Ectodermal cell (in vitro differentiated cells): Measurements from ENCODE around the gene DAB1.

Experiments
- H3K27ac ChIP-seq: 2 replicates; pipeline ENCODE4 v1.7.0; 2013; ENCODE audit warnings: mild to moderate bottlenecking, low read depth, low read length; ENCODE audit not compliant: insufficient read depth, poor library complexity, severe bottlenecking
- H3K27me3 ChIP-seq: 2 replicates; pipeline ENCODE4 v1.7.0; 2013; ENCODE audit warnings: mild to moderate bottlenecking, low read length; ENCODE audit not compliant: insufficient read depth, control insufficient read depth, poor library complexity, severe bottlenecking
- H3K36me3 ChIP-seq: one replicate; pipeline ENCODE4 v1.7.0; 2013; ENCODE audit warnings: low read length; ENCODE audit not compliant: control insufficient read depth, insufficient read depth
- H3K4me1 ChIP-seq: one replicate; pipeline ENCODE4 v1.7.0; 2013; ENCODE audit warnings: low read length; ENCODE audit not compliant: control insufficient read depth, insufficient read depth
- H3K4me3 ChIP-seq: 2 replicates; pipeline ENCODE4 v1.7.0; 2013; ENCODE audit warnings: low read depth, low read length, control low read depth; ENCODE audit not compliant: insufficient read depth
- H3K9me3 ChIP-seq: 2 replicates; pipeline ENCODE4 v1.7.0; 2013; ENCODE audit warnings: mild to moderate bottlenecking, low read length, moderate library complexity; ENCODE audit not compliant: control insufficient read depth
- WGBS, 2 experiments: methylation state at CpG; one replicate each; pipeline ENCODE4 v1.1.7; 2013; ENCODE audit warnings: missing lambda C conversion rate in 2 of 2; 5-methylcytosine and 5-hydroxymethylcytosine counted together

Gene DAB1

GRCh38 chr1:57393058-57393584 lies 30.7 kb downstream of the DAB1 start:
- no peak overlapping the region for H3K4me3 ChIP-seq
- WGBS, 2 experiments: 97 to 98% methylated on average over 6 of the region's 6 CpGs
- no peaks in the 10 kb centered on the region for H3K27me3 ChIP-seq
- no peaks in the 10 kb centered on the region for H3K9me3 ChIP-seq
- H3K4me1 ChIP-seq: no peaks in the 10 kb centered on the region
- no peak overlapping the region for H3K27ac ChIP-seq
- H3K36me3 ChIP-seq: no peaks in the 10 kb centered on the region

GRCh38 chr1:57385336-57385735 lies 38.5 kb downstream of the DAB1 start:
- H3K4me3 ChIP-seq: no peak overlapping the region
- no peaks in the 10 kb centered on the region for H3K9me3 ChIP-seq
- H3K27ac ChIP-seq: no peak overlapping the region
- 76 to 92% methylated on average over 1 of the region's 1 CpG for WGBS, 2 experiments
- H3K4me1 ChIP-seq: no peaks in the 10 kb centered on the region
- H3K36me3 ChIP-seq: no peaks in the 10 kb centered on the region
- H3K27me3 ChIP-seq: no peaks in the 10 kb centered on the region

- no peaks in the 10 kb centered on the region for H3K4me1 ChIP-seq
- 100% methylated on average over 1 of the region's 1 CpG; no CpG with 5 or more reads in 1 of the 2 experiments for WGBS, 2 experiments
- H3K27ac ChIP-seq: no peak overlapping the region
- H3K4me3 ChIP-seq: no peak overlapping the region
- H3K27me3 ChIP-seq: no peaks in the 10 kb centered on the region
- no peaks in the 10 kb centered on the region for H3K36me3 ChIP-seq
- no peaks in the 10 kb centered on the region for H3K9me3 ChIP-seq
These were observed 39.0 kb downstream of the DAB1 start for GRCh38 chr1:57384901-57385300.

GRCh38 chr1:57384284-57384683 lies 39.6 kb downstream of the DAB1 start:
- Histone ChIP-seq H3K4me1 (no peaks in the 10 kb centered on the region), H3K27me3 (no peaks in the 10 kb centered on the region), H3K27ac (no peak overlapping the region), H3K36me3 (no peaks in the 10 kb centered on the region), H3K4me3 (no peak overlapping the region), H3K9me3 (no peaks in the 10 kb centered on the region)
- 96% methylated on average over 4 of the region's 4 CpGs for WGBS, 2 experiments

- Histone ChIP-seq H3K27me3 (no peaks in the 10 kb centered on the region), H3K27ac (no peak overlapping the region), H3K9me3 (no peaks in the 10 kb centered on the region), H3K36me3 (no peaks in the 10 kb centered on the region), H3K4me3 (no peak overlapping the region), H3K4me1 (peaks cover 6% of the 10 kb centered on the region)
- WGBS, 2 experiments: 25 to 35% methylated on average over 2 of the region's 2 CpGs
These were observed 42.0 kb downstream of the DAB1 start for GRCh38 chr1:57381871-57382270.

GRCh38 chr1:57381426-57381825 lies 42.4 kb downstream of the DAB1 start:
- Histone ChIP-seq H3K9me3 (no peaks in the 10 kb centered on the region), H3K36me3 (no peaks in the 10 kb centered on the region), H3K27ac (no peak overlapping the region), H3K4me1 (peaks cover 6% of the 10 kb centered on the region), H3K27me3 (no peaks in the 10 kb centered on the region), H3K4me3 (no peak overlapping the region)
- 94 to 97% methylated on average over 4 of the region's 4 CpGs for WGBS, 2 experiments

GRCh38 chr1:57380923-57381322 lies 42.9 kb downstream of the DAB1 start:
- Histone ChIP-seq H3K4me1 (peaks cover 6% of the 10 kb centered on the region), H3K4me3 (no peak overlapping the region), H3K27me3 (no peaks in the 10 kb centered on the region), H3K9me3 (no peaks in the 10 kb centered on the region), H3K27ac (no peak overlapping the region), H3K36me3 (no peaks in the 10 kb centered on the region)
- 95 to 96% methylated on average over 3 of the region's 3 CpGs for WGBS, 2 experiments

- H3K27ac ChIP-seq: no peak overlapping the region
- no peaks in the 10 kb centered on the region for H3K9me3 ChIP-seq
- 97 to 100% methylated on average over 2 of the region's 2 CpGs for WGBS, 2 experiments
- no peaks in the 10 kb centered on the region for H3K36me3 ChIP-seq
- H3K4me3 ChIP-seq: no peak overlapping the region
- H3K27me3 ChIP-seq: no peaks in the 10 kb centered on the region
- H3K4me1 ChIP-seq: peaks cover 6% of the 10 kb centered on the region
These were observed 45.3 kb downstream of the DAB1 start for GRCh38 chr1:57378534-57378933.

GRCh38 chr1:57377339-57378139 lies 46.3 kb downstream of the DAB1 start:
- Histone ChIP-seq H3K36me3 (no peaks in the 10 kb centered on the region), H3K27me3 (no peaks in the 10 kb centered on the region), H3K4me3 (no peak overlapping the region), H3K4me1 (peaks cover 6% of the 10 kb centered on the region), H3K9me3 (no peaks in the 10 kb centered on the region), H3K27ac (no peak overlapping the region)
- WGBS, 2 experiments: 58 to 61% methylated on average over 4 of the region's 4 CpGs

- 98 to 100% methylated on average over 1 of the region's 1 CpG for WGBS, 2 experiments
- H3K4me3 ChIP-seq: no peak overlapping the region
These were observed 47.8 kb downstream of the DAB1 start for GRCh38 chr1:57376041-57376440.

More at GRCh38 chr1:57376041-57376440, 47.8 kb downstream of the DAB1 start:
- H3K27ac ChIP-seq: no peak overlapping the region
- H3K9me3 ChIP-seq: no peaks in the 10 kb centered on the region
- no peaks in the 10 kb centered on the region for H3K27me3 ChIP-seq
- no peaks in the 10 kb centered on the region for H3K36me3 ChIP-seq
- peaks cover 6% of the 10 kb centered on the region for H3K4me1 ChIP-seq
